Dendritic cell treated with granulocyte-macrophage colony-stimulating factor and Interleukin-4, amounts not matched to agents 40 ng/mL and 50 ng/mL, for 4 days (primary cell): Measurements from ENCODE around the gene PCDHB6.
"Not testable (repeated sequence)": the region's sequence is repeated elsewhere in the genome, so short reads cannot be mapped to it uniquely, and the experiment has no call there.

ENCODE experiments used
- H3K27ac Mint-ChIP-seq: one replicate; pipeline ENCODE4 v1.8.0; 2022; ENCODE audit warnings: mild to moderate bottlenecking, mixed read lengths
- H3K27me3 Mint-ChIP-seq: one replicate; pipeline ENCODE4 v1.8.0; 2022; ENCODE audit warnings: mild to moderate bottlenecking, mixed read lengths
- H3K36me3 Mint-ChIP-seq: one replicate; pipeline ENCODE4 v1.8.0; 2022; ENCODE audit warnings: low read depth, mixed read lengths
- H3K4me1 Mint-ChIP-seq: one replicate; pipeline ENCODE4 v1.8.0; 2022; ENCODE audit warnings: low read depth, mixed read lengths
- H3K4me3 Mint-ChIP-seq: one replicate; pipeline ENCODE4 v1.8.0; 2022; ENCODE audit warnings: mild to moderate bottlenecking, moderate library complexity, mixed read lengths
- H3K9me3 Mint-ChIP-seq: one replicate; pipeline ENCODE4 v1.8.0; 2022; ENCODE audit warnings: mixed read lengths
- intact Hi-C: fragments of 100-400 bp; cut with micrococcal nuclease; formaldehyde crosslinking; loops from one replicate; pipeline ENCODE4 v1.15.0; 2022

Gene PCDHB6

GRCh38 chr5:141149812-141150211, at the start of gene PCDHB6:
PCDHB6 (plus strand) TSS chr5:141150057; CDS start chr5:141150258, 201 bp downstream.
- H3K27ac Mint-ChIP-seq = no peak within 1 kb of the TSS
- no peaks in the 10 kb centered on the region for H3K36me3 Mint-ChIP-seq
- no peaks in the 10 kb centered on the region for H3K4me1 Mint-ChIP-seq
- no peak within 1 kb of the TSS for H3K4me3 Mint-ChIP-seq
- peaks cover 52% of the 10 kb centered on the region for H3K9me3 Mint-ChIP-seq
- intact Hi-C loops = no loop called here
- peaks cover 26% of the 10 kb centered on the region for H3K27me3 Mint-ChIP-seq

GRCh38 chr5:141100243-141100805, 49.5 kb upstream of the PCDHB6 start, which contains the start of gene PCDHB3:
PCDHB3 (plus strand) TSS chr5:141100473; CDS start chr5:141100650, 177 bp downstream.
- no peaks in the 10 kb centered on the region for H3K4me1 Mint-ChIP-seq
- no peaks in the 10 kb centered on the region for H3K36me3 Mint-ChIP-seq
- H3K27ac Mint-ChIP-seq = no peak within 1 kb of the TSS
- peaks cover 10% of the 10 kb centered on the region for H3K27me3 Mint-ChIP-seq
- intact Hi-C loops = no loop called here
- H3K9me3 Mint-ChIP-seq = peaks cover 44% of the 10 kb centered on the region
- no peak within 1 kb of the TSS for H3K4me3 Mint-ChIP-seq

- intact Hi-C loops = no loop called here
Observed at GRCh38 chr5:141101059-141101458, 48.8 kb upstream of the PCDHB6 start.

GRCh38 chr5:141102070-141102469, 47.8 kb upstream of the PCDHB6 start:
- peaks cover 37% of the 10 kb centered on the region for H3K9me3 Mint-ChIP-seq
- intact Hi-C loops, H3K36me3 Mint-ChIP-seq, H3K4me3 Mint-ChIP-seq, H3K4me1 Mint-ChIP-seq, H3K27me3 Mint-ChIP-seq, H3K27ac Mint-ChIP-seq: not testable (repeated sequence)

More at GRCh38 chr5:141101059-141101458, 48.8 kb upstream of the PCDHB6 start:
- H3K4me1 Mint-ChIP-seq = no peaks in the 10 kb centered on the region
- peaks cover 6% of the 10 kb centered on the region for H3K27me3 Mint-ChIP-seq
- no peak overlapping the region for H3K4me3 Mint-ChIP-seq
- no peaks in the 10 kb centered on the region for H3K36me3 Mint-ChIP-seq
- H3K9me3 Mint-ChIP-seq = peaks cover 37% of the 10 kb centered on the region
- no peak overlapping the region for H3K27ac Mint-ChIP-seq

- H3K27ac Mint-ChIP-seq, intact Hi-C loops, H3K27me3 Mint-ChIP-seq, H3K36me3 Mint-ChIP-seq, H3K4me1 Mint-ChIP-seq, H3K4me3 Mint-ChIP-seq: not testable (repeated sequence)
- H3K9me3 Mint-ChIP-seq = peaks cover 41% of the 10 kb centered on the region
Observed at GRCh38 chr5:141102471-141102870, 47.4 kb upstream of the PCDHB6 start.

- Mint-ChIP-seq H3K9me3 (peaks cover 48% of the 10 kb centered on the region), H3K4me3 (no peak overlapping the region), H3K27me3 (peaks cover 2% of the 10 kb centered on the region), H3K36me3 (no peaks in the 10 kb centered on the region), H3K27ac (no peak overlapping the region), H3K4me1 (no peaks in the 10 kb centered on the region)
- intact Hi-C loops = no loop called here
Observed at GRCh38 chr5:141105350-141105749, 44.5 kb upstream of the PCDHB6 start.

GRCh38 chr5:141119250-141119649, 30.6 kb upstream of the PCDHB6 start:
- intact Hi-C loops = no loop called here
- no peak overlapping the region for H3K4me3 Mint-ChIP-seq
- peaks cover 52% of the 10 kb centered on the region for H3K9me3 Mint-ChIP-seq
- H3K27me3 Mint-ChIP-seq = peaks cover 9% of the 10 kb centered on the region
- no peaks in the 10 kb centered on the region for H3K36me3 Mint-ChIP-seq
- H3K4me1 Mint-ChIP-seq = no peaks in the 10 kb centered on the region
- H3K27ac Mint-ChIP-seq = no peak overlapping the region

- Mint-ChIP-seq H3K27ac (no peak within 1 kb of the TSS), H3K9me3 (peaks cover 29% of the 10 kb centered on the region), H3K4me3 (no peak within 1 kb of the TSS), H3K4me1 (no peaks in the 10 kb centered on the region), H3K36me3 (no peaks in the 10 kb centered on the region), H3K27me3 (peaks cover 9% of the 10 kb centered on the region)
- intact Hi-C loops = no loop called here
Observed at GRCh38 chr5:141121563-141121962, 28.3 kb upstream of the PCDHB6 start, which contains the start of gene PCDHB4. PCDHB4 (plus strand) TSS chr5:141121818; CDS start chr5:141121999, 181 bp downstream.

- Mint-ChIP-seq H3K36me3 (no peaks in the 10 kb centered on the region), H3K9me3 (peaks cover 25% of the 10 kb centered on the region), H3K4me3 (no peak overlapping the region), H3K27ac (no peak overlapping the region), H3K27me3 (peaks cover 9% of the 10 kb centered on the region), H3K4me1 (no peaks in the 10 kb centered on the region)
- intact Hi-C loops = no loop called here
Observed at GRCh38 chr5:141121985-141122384, 27.9 kb upstream of the PCDHB6 start.

GRCh38 chr5:141123396-141124135, 26.3 kb upstream of the PCDHB6 start:
- peaks cover 31% of the 10 kb centered on the region for H3K9me3 Mint-ChIP-seq
- H3K4me3 Mint-ChIP-seq, H3K36me3 Mint-ChIP-seq, intact Hi-C loops, H3K27me3 Mint-ChIP-seq, H3K4me1 Mint-ChIP-seq, H3K27ac Mint-ChIP-seq: not testable (repeated sequence)

- H3K27ac Mint-ChIP-seq = no peak overlapping the region
- no peak overlapping the region for H3K4me3 Mint-ChIP-seq
- no peaks in the 10 kb centered on the region for H3K4me1 Mint-ChIP-seq
- H3K27me3 Mint-ChIP-seq = peaks cover 9% of the 10 kb centered on the region
- peaks cover 41% of the 10 kb centered on the region for H3K9me3 Mint-ChIP-seq
- intact Hi-C loops = no loop called here
- H3K36me3 Mint-ChIP-seq = no peaks in the 10 kb centered on the region
Observed at GRCh38 chr5:141127305-141127704, 22.6 kb upstream of the PCDHB6 start.

GRCh38 chr5:141135030-141135717, 14.7 kb upstream of the PCDHB6 start, which contains the start of gene PCDHB5:
PCDHB5 (plus strand) TSS chr5:141135206; CDS start chr5:141135435, 229 bp downstream.
- H3K4me3 Mint-ChIP-seq = no peak within 1 kb of the TSS
- peaks cover 47% of the 10 kb centered on the region for H3K9me3 Mint-ChIP-seq
- intact Hi-C loops = no loop called here
- H3K27ac Mint-ChIP-seq = no peak within 1 kb of the TSS
- H3K36me3 Mint-ChIP-seq = no peaks in the 10 kb centered on the region
- no peaks in the 10 kb centered on the region for H3K4me1 Mint-ChIP-seq
- H3K27me3 Mint-ChIP-seq = peaks cover 16% of the 10 kb centered on the region

- Mint-ChIP-seq H3K27ac (no peak overlapping the region), H3K4me3 (no peak overlapping the region), H3K27me3 (peaks cover 16% of the 10 kb centered on the region), H3K9me3 (peaks cover 41% of the 10 kb centered on the region), H3K4me1 (no peaks in the 10 kb centered on the region), H3K36me3 (no peaks in the 10 kb centered on the region)
- intact Hi-C loops = no loop called here
Observed at GRCh38 chr5:141135718-141136266, 14.1 kb upstream of the PCDHB6 start.

- intact Hi-C loops, H3K36me3 Mint-ChIP-seq, H3K27ac Mint-ChIP-seq, H3K4me1 Mint-ChIP-seq, H3K4me3 Mint-ChIP-seq: not testable (repeated sequence)
- Mint-ChIP-seq H3K27me3 (peaks cover 16% of the 10 kb centered on the region), H3K9me3 (peaks cover 50% of the 10 kb centered on the region)
Observed at GRCh38 chr5:141137346-141137745, 12.5 kb upstream of the PCDHB6 start.
